HEK293 (cell line): ENCODE data around the gene CLIC4.

Source experiments
- BCL11B ChIP-seq: fragments of 450-650 bp; formaldehyde crosslinking; IDR thresholded peaks from 2 replicates; pipeline ENCODE4 v1.5.1; 2016; ENCODE audit warnings: low read depth, missing biosample characterization, missing genetic modification characterization
- KLF10 ChIP-seq: fragments of 450-650 bp; IDR thresholded peaks from 2 replicates; pipeline ENCODE4 v1.5.1; 2018; ENCODE audit warnings: missing biosample characterization, mild to moderate bottlenecking, missing genetic modification characterization
- RBAK ChIP-seq: fragments of 450-650 bp; formaldehyde crosslinking; IDR thresholded peaks from 2 replicates; pipeline ENCODE4 v1.5.1; 2016; ENCODE audit warnings: missing biosample characterization, missing genetic modification characterization
- TCF7L2 ChIP-seq: IDR thresholded peaks from 2 replicates; pipeline ENCODE4 v1.6.1; 2011; ENCODE audit warnings: low read depth, mild to moderate bottlenecking, inconsistent platforms, low read length, moderate library complexity, borderline replicate concordance
- ZBTB8A ChIP-seq: fragments of 450-650 bp; formaldehyde crosslinking; IDR thresholded peaks from 2 replicates; pipeline ENCODE4 v1.5.1; 2016; ENCODE audit warnings: missing biosample characterization, missing genetic modification characterization
- ZNF132 ChIP-seq: fragments of 450-650 bp; formaldehyde crosslinking; IDR thresholded peaks from 2 replicates; pipeline ENCODE4 v1.5.1; 2017; ENCODE audit warnings: missing biosample characterization, missing genetic modification characterization, borderline replicate concordance
- TF ChIP-seq, protein P1 (sequence below): fragments of 450-650 bp; formaldehyde crosslinking; IDR thresholded peaks from 2 replicates; pipeline ENCODE4 v1.5.1; 2016; ENCODE audit warnings: missing biosample characterization, missing genetic modification characterization
- TF ChIP-seq, protein P2 (sequence below): fragments of 450-650 bp; formaldehyde crosslinking; IDR thresholded peaks from 2 replicates; pipeline ENCODE4 v1.5.1; 2016; ENCODE audit warnings: missing biosample characterization, missing genetic modification characterization, low read depth

DNA sequence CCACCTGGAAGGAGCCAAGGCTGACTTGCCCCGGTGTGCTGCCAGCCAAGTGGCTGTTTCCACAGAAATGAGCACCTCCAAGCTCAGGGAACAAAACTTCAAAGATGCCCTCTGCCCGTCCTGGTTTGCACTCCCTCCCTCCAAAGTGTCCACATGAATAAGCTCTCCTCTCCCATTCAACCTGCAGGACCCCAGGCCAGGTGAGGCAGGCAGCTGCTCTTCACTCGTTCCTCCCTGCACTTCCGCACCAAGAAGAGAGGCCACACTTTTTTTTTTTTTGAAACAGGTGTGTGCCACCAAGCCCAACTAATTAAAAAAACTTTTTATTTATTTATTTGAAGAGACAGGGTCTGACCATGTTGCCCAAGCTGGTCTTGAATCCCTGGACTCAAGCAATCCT lies 18.5 kb upstream of the CLIC4 start:
- TF ChIP-seq, protein P1, sequence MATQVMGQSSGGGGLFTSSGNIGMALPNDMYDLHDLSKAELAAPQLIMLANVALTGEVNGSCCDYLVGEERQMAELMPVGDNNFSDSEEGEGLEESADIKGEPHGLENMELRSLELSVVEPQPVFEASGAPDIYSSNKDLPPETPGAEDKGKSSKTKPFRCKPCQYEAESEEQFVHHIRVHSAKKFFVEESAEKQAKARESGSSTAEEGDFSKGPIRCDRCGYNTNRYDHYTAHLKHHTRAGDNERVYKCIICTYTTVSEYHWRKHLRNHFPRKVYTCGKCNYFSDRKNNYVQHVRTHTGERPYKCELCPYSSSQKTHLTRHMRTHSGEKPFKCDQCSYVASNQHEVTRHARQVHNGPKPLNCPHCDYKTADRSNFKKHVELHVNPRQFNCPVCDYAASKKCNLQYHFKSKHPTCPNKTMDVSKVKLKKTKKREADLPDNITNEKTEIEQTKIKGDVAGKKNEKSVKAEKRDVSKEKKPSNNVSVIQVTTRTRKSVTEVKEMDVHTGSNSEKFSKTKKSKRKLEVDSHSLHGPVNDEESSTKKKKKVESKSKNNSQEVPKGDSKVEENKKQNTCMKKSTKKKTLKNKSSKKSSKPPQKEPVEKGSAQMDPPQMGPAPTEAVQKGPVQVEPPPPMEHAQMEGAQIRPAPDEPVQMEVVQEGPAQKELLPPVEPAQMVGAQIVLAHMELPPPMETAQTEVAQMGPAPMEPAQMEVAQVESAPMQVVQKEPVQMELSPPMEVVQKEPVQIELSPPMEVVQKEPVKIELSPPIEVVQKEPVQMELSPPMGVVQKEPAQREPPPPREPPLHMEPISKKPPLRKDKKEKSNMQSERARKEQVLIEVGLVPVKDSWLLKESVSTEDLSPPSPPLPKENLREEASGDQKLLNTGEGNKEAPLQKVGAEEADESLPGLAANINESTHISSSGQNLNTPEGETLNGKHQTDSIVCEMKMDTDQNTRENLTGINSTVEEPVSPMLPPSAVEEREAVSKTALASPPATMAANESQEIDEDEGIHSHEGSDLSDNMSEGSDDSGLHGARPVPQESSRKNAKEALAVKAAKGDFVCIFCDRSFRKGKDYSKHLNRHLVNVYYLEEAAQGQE: no peak
- TF ChIP-seq KLF10 (tag by site-specific recombination): no peak
- TF ChIP-seq, protein P2, sequence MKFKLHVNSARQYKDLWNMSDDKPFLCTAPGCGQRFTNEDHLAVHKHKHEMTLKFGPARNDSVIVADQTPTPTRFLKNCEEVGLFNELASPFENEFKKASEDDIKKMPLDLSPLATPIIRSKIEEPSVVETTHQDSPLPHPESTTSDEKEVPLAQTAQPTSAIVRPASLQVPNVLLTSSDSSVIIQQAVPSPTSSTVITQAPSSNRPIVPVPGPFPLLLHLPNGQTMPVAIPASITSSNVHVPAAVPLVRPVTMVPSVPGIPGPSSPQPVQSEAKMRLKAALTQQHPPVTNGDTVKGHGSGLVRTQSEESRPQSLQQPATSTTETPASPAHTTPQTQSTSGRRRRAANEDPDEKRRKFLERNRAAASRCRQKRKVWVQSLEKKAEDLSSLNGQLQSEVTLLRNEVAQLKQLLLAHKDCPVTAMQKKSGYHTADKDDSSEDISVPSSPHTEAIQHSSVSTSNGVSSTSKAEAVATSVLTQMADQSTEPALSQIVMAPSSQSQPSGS (tag by site-specific recombination): no peak
- no peak for TF ChIP-seq TCF7L2
- no peak for TF ChIP-seq RBAK (tag by site-specific recombination)
- TF ChIP-seq BCL11B (tag by site-specific recombination): no peak
- TF ChIP-seq ZNF132: no peak
- TF ChIP-seq ZBTB8A (tag by site-specific recombination): no peak
